ENCODE results near the gene OSMR.

OSMR gene

GRCh38 chr5:38803246-38803645 lies 42.6 kb upstream of the OSMR start:
- H4K20me1 ChIP-seq (ENCODE audit: insufficient read depth, low read length, poor library complexity, severe bottlenecking), result no peaks in the 10 kb centered on the region
- H3K4me2 ChIP-seq (ENCODE audit: low read depth, low read length, poor library complexity, severe bottlenecking), result no peak overlapping the region
- H3K9ac ChIP-seq (ENCODE audit: low read depth, low read length, poor library complexity, severe bottlenecking), result no peak overlapping the region
- TF ChIP-seq EZH2phosphoT487 (IDR thresholded peaks at IDR 0.05; ENCODE audit: borderline replicate concordance) (no peak), CTCF (conservative IDR thresholded peaks at IDR 0.05; ENCODE audit: low read length) (no peak)
- no peaks in the 10 kb centered on the region for H3K79me2 ChIP-seq (ENCODE audit: insufficient read depth, low read length)
- no peak overlapping the region for H2AFZ ChIP-seq (ENCODE audit: low read length)
- no peaks in the 10 kb centered on the region for H3K27me3 ChIP-seq (ENCODE audit: insufficient read depth, low read length, poor library complexity, severe bottlenecking)
- H3K36me3 ChIP-seq (ENCODE audit: insufficient read depth, low read length), result no peaks in the 10 kb centered on the region
- H3K9me2 ChIP-seq (replicated peaks; ENCODE audit: low read depth, low read length), result no peaks in the 10 kb centered on the region
- H3K9me3 ChIP-seq (ENCODE audit: insufficient read depth, low read depth, low read length), result no peaks in the 10 kb centered on the region
- H3K4me1 ChIP-seq (ENCODE audit: insufficient read depth, low read length, poor library complexity, severe bottlenecking), result no peaks in the 10 kb centered on the region
- no peak overlapping the region for H3K4me3 ChIP-seq (ENCODE audit: low read length, poor library complexity, severe bottlenecking)
- no peaks in the 10 kb centered on the region for H3F3A ChIP-seq (ENCODE audit: low read depth)

DNA sequence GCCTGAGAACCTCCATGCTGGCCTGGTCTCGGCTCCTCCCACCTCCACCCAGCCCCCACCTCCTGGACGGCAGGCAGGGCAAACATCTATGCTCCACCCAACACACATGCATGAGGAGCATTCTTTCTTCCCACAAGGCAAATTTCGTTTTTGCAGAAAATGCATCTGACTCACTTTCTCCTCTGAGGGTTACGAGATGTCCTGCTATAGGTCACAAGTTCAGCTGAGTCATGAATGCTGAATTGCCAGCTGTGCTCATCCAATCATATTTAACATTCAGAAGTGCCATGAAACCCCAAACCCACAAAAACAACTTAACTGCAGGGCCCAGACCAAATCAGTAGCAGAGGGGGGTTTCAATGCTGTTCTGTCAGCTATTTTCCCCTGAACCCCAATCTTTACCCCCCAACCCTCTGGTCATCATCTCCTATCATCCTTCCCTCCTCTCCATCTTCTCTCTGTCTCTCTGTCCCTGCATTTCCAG lies 39.0 kb upstream of the OSMR start:
- Histone ChIP-seq H3K36me3 (ENCODE audit: insufficient read depth, low read length) (no peaks in the 10 kb centered on the region), H3K27me3 (ENCODE audit: insufficient read depth, low read length, poor library complexity, severe bottlenecking) (no peaks in the 10 kb centered on the region), H3K9me3 (ENCODE audit: insufficient read depth, low read depth, low read length) (no peaks in the 10 kb centered on the region), H4K20me1 (ENCODE audit: insufficient read depth, low read length, poor library complexity, severe bottlenecking) (no peaks in the 10 kb centered on the region), H3K9me2 (replicated peaks; ENCODE audit: low read depth, low read length) (no peaks in the 10 kb centered on the region), H2AFZ (ENCODE audit: low read length) (no peak overlapping the region), H3K4me2 (ENCODE audit: low read depth, low read length, poor library complexity, severe bottlenecking) (no peak overlapping the region), H3K4me1 (ENCODE audit: insufficient read depth, low read length, poor library complexity, severe bottlenecking) (no peaks in the 10 kb centered on the region), H3K79me2 (ENCODE audit: insufficient read depth, low read length) (no peaks in the 10 kb centered on the region), H3K4me3 (ENCODE audit: low read length, poor library complexity, severe bottlenecking) (no peak overlapping the region), H3K9ac (ENCODE audit: low read depth, low read length, poor library complexity, severe bottlenecking) (no peak overlapping the region), H3F3A (ENCODE audit: low read depth) (no peaks in the 10 kb centered on the region)
- no peak for TF ChIP-seq CTCF (conservative IDR thresholded peaks at IDR 0.05; ENCODE audit: low read length)
- no peak for TF ChIP-seq EZH2phosphoT487 (IDR thresholded peaks at IDR 0.05; ENCODE audit: borderline replicate concordance)

DNA sequence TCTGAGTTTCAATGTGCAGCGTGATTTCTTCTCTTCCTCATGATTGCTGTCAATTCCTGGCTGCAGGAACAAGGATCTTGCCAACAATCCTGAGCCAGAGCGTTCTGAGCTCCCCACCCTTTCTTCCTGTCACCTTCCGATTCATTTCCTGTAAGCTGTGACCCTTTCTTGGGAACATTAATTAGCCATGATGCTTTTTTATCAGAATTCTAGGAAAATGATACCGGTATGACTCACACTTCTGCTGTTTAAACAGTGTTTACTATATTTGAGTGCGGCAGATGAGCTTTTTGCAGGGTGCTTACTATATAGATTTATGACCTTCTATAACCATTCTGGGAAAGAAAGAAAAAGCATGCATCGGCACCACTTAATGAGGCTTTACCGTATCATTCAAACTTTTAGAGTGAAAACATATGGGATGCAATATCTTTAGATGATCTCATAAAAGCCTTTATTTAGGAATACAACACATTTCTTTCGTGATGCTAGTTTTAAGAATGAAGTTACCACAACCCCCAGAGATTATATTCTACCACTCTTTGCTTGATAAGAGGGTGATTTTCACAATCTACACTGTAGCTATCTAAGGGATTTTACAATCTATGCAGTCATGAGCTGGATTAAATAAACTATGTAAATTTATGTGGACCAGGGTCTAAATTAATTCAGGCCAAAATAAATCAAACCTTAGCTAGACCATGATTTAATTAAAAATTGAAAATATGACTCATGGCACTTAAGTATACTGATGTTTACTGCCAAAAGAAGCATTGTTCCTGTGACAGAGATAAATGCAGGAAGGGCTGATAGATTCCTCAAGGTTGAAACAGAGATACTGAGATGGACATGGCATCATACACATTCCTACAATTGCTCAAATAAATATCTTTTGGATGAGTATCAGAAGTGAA lies 38.0 kb upstream of the OSMR start:
- no peak overlapping the region for H2AFZ ChIP-seq (ENCODE audit: low read length)

More for the DNA sequence above, 38.0 kb upstream of the OSMR start:
- Histone ChIP-seq H3K36me3 (ENCODE audit: insufficient read depth, low read length) (no peaks in the 10 kb centered on the region), H3K27me3 (ENCODE audit: insufficient read depth, low read length, poor library complexity, severe bottlenecking) (no peaks in the 10 kb centered on the region), H3F3A (ENCODE audit: low read depth) (no peaks in the 10 kb centered on the region), H4K20me1 (ENCODE audit: insufficient read depth, low read length, poor library complexity, severe bottlenecking) (no peaks in the 10 kb centered on the region), H3K9ac (ENCODE audit: low read depth, low read length, poor library complexity, severe bottlenecking) (no peak overlapping the region), H3K79me2 (ENCODE audit: insufficient read depth, low read length) (no peaks in the 10 kb centered on the region), H3K9me3 (ENCODE audit: insufficient read depth, low read depth, low read length) (no peaks in the 10 kb centered on the region), H3K9me2 (replicated peaks; ENCODE audit: low read depth, low read length) (no peaks in the 10 kb centered on the region), H3K4me2 (ENCODE audit: low read depth, low read length, poor library complexity, severe bottlenecking) (no peak overlapping the region), H3K4me1 (ENCODE audit: insufficient read depth, low read length, poor library complexity, severe bottlenecking) (no peaks in the 10 kb centered on the region), H3K4me3 (ENCODE audit: low read length, poor library complexity, severe bottlenecking) (no peak overlapping the region)
- no peak for TF ChIP-seq EZH2phosphoT487 (IDR thresholded peaks at IDR 0.05; ENCODE audit: borderline replicate concordance)
- no peak for TF ChIP-seq CTCF (conservative IDR thresholded peaks at IDR 0.05; ENCODE audit: low read length)

All from Loucy (cell line).